Kidney epithelial cell (primary cell): Measurements from ENCODE around the gene CTNNA3. TPM values are rescaled to one million over a fixed set of nuclear protein-coding genes. Genes with fewer than 3 reads are reported as not detected.

Experiments
- DNase-seq: peaks from one replicate; pipeline ENCODE4 v3.0.0-alpha.2; 2010; ENCODE audit warnings: low read depth
- H3K27me3 ChIP-seq: 2 replicates; pipeline ENCODE4 v1.6.0; 2011; ENCODE audit warnings: low read length; ENCODE audit not compliant: control insufficient read depth, insufficient read depth
- H3K36me3 ChIP-seq: 2 replicates; pipeline ENCODE4 v1.5.1; 2011; ENCODE audit warnings: low read length; ENCODE audit not compliant: control insufficient read depth, insufficient read depth
- H3K4me3 ChIP-seq: 2 replicates; pipeline ENCODE4 v1.5.1; 2011; ENCODE audit warnings: low read depth, mild to moderate bottlenecking, control low read depth, low read length
- total RNA-seq: library from RNA; depleted of rRNA; stranded (reverse); fragments of >200 nt; gene quantifications from 2 replicates; pipeline ENCODE4 v1.2.3, GENCODE V29; 2015
- TF ChIP-seq, protein P1 (sequence below): IDR thresholded peaks from 2 replicates; pipeline ENCODE4 v1.5.1; 2011; ENCODE audit warnings: mild to moderate bottlenecking, moderate library complexity, low read length, control low read depth, inconsistent platforms; ENCODE audit not compliant: insufficient read depth, poor library complexity, severe bottlenecking

Gene CTNNA3
- total RNA-seq, 1 donor from 2014 or later: 0.79 TPM

DNA sequence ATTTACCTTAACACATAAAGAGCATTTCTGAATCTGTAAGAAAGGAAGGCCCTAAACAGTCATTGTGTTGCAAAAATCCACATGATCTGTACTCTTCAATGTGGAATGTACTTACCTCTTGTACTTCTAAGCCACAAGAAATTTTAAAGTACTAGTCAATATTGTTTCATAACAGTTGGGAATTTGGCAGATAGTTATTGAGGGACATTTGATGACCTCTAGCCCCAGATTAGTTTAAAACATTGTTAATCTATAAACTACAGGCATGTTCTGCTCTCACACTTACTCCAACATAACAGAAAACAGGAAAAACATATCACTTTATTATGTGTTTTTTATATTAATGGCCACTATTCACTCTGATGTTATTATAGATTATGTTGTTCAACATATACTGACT lies 1755.9 kb downstream of the CTNNA3 start:
- TF ChIP-seq, protein P1, sequence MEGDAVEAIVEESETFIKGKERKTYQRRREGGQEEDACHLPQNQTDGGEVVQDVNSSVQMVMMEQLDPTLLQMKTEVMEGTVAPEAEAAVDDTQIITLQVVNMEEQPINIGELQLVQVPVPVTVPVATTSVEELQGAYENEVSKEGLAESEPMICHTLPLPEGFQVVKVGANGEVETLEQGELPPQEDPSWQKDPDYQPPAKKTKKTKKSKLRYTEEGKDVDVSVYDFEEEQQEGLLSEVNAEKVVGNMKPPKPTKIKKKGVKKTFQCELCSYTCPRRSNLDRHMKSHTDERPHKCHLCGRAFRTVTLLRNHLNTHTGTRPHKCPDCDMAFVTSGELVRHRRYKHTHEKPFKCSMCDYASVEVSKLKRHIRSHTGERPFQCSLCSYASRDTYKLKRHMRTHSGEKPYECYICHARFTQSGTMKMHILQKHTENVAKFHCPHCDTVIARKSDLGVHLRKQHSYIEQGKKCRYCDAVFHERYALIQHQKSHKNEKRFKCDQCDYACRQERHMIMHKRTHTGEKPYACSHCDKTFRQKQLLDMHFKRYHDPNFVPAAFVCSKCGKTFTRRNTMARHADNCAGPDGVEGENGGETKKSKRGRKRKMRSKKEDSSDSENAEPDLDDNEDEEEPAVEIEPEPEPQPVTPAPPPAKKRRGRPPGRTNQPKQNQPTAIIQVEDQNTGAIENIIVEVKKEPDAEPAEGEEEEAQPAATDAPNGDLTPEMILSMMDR: no peak
- H3K4me3 ChIP-seq: no peak overlapping the region
- no peaks in the 10 kb centered on the region for H3K27me3 ChIP-seq
- DNase-seq: no peak
- H3K36me3 ChIP-seq: no peaks in the 10 kb centered on the region

DNA sequence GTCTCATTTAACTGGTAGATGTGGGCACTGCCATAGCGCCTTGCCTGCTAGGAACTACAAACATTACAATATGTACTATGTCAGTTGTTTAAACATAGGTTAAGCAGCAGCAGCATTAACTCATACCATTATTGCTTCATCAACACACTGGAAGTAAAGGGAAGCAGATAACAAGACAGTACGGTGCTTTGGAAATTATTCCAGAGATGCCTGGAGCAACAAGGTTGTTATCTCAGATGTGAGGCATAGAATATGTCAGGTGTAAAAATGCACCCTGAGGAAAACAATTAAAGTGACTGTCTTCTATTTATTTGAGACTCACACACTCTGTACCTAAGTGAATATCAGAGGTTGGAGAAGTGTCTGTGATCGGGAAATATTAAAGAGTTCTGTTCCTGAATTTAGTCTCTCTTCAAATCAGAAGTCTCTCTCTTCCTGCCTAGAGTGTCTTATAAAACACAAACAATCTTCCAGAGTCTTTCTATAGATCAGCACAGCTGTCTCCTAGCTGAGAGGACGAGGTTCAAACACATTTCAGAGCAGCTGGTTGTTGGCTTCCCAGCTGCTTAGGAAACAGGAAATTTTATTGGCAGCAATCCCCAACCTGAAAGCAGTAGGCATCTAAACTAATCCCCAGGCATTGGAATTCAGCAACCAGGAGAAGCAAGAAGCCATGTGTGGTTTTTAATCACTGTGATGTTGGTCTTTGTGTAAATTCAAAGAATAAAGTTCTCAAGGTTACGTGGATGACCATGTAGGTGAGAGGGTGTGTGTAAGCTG lies 1764.5 kb downstream of the CTNNA3 start:
- Histone ChIP-seq H3K4me3 (no peak overlapping the region), H3K27me3 (no peaks in the 10 kb centered on the region), H3K36me3 (no peaks in the 10 kb centered on the region)
- TF ChIP-seq, protein P1: no peak
- no peak for DNase-seq

DNA sequence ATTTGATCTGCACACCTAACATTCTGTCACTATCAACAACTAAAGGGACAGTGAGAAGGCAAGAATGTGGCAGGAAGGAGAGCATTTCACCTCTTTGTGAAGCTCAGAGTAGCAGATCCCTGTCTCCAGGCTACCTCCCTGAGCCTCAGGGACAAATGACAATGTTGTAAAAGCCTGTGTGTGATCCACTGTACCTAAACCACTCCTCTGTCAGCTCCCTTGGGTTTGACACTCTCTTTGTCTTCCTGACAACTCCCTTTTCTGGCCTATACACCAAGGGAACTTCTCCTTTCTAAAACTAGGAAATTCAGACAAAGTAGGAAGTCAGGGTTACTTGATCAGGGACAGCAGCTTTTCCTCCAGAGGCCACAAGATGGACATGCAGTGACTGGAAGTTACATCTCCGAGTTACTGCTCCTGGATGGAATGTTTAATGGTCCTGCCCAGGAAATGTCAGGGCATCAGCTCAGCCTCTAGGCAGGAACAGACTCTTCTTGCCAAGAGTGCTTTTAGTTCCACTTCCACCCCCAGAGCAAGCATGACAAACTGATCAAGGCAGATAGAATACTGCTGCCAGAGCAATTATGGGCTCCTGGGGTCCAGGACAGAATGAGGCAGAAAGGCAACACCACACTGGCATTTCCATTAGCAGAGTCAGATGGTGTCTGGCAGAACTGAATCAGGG lies 1784.7 kb downstream of the CTNNA3 start:
- Histone ChIP-seq H3K4me3 (no peak overlapping the region), H3K36me3 (no peaks in the 10 kb centered on the region), H3K27me3 (no peaks in the 10 kb centered on the region)
- TF ChIP-seq, protein P1: no peak
- DNase-seq: no peak

DNA sequence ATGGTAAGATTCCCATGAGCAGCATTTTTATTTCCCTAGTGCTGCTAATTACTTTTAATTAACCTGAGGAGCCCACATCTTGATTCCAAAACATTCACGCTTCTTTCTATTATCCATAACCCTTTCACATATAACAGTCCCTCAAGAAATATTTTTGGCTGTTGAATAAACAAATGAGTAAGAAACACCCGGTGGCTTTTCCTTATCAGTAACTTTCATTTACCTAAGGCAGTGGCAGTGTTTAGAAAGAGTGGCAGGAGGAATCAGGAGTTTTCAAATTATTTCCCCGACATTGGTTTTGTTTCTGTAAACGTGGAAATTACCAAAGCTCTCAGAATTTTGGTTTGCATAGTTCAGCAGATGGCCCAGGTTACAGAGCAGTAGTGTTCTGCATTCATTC lies 1785.8 kb downstream of the CTNNA3 start:
- DNase-seq: no peak
- Histone ChIP-seq H3K27me3 (no peaks in the 10 kb centered on the region), H3K36me3 (no peaks in the 10 kb centered on the region), H3K4me3 (no peak overlapping the region)
- TF ChIP-seq, protein P1: no peak

DNA sequence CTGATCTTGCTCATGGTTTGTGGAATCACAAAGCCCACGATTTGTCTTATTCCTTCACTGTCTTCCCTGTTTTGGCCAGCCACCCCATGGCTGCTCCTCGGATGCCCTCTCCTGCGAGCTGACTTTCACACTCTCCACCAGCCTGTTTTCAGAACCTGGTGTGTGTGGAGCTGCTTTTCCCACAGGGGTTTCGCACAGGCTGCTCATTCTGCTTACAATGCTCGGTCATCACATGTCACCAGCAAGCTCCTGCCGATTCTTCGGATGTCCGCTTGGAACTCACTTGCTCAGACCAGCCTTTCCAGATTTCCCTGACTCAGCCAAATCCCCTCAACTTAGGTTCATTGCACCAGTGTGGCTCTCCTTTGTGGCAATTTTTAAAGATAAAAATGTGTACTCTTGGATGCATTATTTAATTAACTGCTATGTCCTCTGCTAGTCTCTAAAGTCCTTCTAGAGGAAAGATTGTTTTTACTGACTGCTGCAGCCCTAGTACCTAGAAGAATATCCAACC lies 1788.7 kb downstream of the CTNNA3 start:
- Histone ChIP-seq H3K4me3 (no peak overlapping the region), H3K36me3 (no peaks in the 10 kb centered on the region), H3K27me3 (no peaks in the 10 kb centered on the region)
- DNase-seq: no peak
- TF ChIP-seq, protein P1: no peak
